GM12875 (cell line): ENCODE results near the gene PKD1L1.
"Not testable (repeated sequence)": the region's sequence is repeated elsewhere in the genome, so short reads cannot be mapped to it uniquely, and the experiment has no call there.

Experiments
- H3K4me3 ChIP-seq: one replicate; pipeline ENCODE4 v1.5.1; 2011; ENCODE audit warnings: low read depth, low read length, control low read depth
- TF ChIP-seq, protein P1 (sequence below): IDR thresholded peaks from 2 replicates; pipeline ENCODE4 v1.5.1; 2011; ENCODE audit warnings: low read depth, mild to moderate bottlenecking, control low read depth, inconsistent platforms, low read length, moderate library complexity, borderline replicate concordance; ENCODE audit not compliant: insufficient read depth

The PKD1L1 gene, protein sequence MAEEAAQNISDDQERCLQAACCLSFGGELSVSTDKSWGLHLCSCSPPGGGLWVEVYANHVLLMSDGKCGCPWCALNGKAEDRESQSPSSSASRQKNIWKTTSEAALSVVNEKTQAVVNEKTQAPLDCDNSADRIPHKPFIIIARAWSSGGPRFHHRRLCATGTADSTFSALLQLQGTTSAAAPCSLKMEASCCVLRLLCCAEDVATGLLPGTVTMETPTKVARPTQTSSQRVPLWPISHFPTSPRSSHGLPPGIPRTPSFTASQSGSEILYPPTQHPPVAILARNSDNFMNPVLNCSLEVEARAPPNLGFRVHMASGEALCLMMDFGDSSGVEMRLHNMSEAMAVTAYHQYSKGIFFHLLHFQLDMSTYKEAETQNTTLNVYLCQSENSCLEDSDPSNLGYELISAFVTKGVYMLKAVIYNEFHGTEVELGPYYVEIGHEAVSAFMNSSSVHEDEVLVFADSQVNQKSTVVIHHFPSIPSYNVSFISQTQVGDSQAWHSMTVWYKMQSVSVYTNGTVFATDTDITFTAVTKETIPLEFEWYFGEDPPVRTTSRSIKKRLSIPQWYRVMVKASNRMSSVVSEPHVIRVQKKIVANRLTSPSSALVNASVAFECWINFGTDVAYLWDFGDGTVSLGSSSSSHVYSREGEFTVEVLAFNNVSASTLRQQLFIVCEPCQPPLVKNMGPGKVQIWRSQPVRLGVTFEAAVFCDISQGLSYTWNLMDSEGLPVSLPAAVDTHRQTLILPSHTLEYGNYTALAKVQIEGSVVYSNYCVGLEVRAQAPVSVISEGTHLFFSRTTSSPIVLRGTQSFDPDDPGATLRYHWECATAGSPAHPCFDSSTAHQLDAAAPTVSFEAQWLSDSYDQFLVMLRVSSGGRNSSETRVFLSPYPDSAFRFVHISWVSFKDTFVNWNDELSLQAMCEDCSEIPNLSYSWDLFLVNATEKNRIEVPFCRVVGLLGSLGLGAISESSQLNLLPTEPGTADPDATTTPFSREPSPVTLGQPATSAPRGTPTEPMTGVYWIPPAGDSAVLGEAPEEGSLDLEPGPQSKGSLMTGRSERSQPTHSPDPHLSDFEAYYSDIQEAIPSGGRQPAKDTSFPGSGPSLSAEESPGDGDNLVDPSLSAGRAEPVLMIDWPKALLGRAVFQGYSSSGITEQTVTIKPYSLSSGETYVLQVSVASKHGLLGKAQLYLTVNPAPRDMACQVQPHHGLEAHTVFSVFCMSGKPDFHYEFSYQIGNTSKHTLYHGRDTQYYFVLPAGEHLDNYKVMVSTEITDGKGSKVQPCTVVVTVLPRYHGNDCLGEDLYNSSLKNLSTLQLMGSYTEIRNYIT (N-terminal part only)

DNA sequence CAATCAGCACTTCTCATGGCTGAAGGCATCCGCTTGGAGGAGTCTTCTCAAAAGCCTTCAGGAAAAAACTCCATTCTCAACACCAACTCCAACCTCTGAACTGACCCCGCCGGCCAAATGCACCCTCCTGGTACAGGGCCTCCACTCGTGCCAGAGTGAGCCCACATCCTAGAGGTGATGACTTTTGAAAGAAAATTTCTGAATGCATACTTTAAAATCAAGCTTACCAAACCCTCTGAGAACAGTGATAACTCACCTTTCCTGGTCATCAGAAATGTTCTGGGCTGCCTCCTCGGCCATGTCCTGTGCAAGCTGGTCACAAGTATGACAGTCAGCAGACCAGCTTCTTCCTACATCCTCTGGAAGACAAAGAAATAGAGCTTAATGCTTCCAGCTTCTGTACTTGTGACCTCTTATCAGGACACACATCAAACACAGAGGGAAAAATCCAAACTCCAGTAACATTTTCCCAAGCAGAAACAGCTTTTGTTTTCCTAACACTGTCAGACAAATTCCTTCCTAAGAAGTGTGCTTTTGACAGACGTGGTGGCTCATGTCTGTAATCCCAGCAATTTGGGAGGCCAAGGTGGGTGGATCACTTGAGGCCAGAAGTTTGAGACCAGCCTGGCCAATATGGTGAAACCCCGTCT lies at the start of gene PKD1L1:
Gene PKD1L1, minus strand, starts transcription at position 326 of the 650 bp plus-strand sequence. Its CDS starts 26 bp downstream, at position 300.
- TF ChIP-seq, protein P1, sequence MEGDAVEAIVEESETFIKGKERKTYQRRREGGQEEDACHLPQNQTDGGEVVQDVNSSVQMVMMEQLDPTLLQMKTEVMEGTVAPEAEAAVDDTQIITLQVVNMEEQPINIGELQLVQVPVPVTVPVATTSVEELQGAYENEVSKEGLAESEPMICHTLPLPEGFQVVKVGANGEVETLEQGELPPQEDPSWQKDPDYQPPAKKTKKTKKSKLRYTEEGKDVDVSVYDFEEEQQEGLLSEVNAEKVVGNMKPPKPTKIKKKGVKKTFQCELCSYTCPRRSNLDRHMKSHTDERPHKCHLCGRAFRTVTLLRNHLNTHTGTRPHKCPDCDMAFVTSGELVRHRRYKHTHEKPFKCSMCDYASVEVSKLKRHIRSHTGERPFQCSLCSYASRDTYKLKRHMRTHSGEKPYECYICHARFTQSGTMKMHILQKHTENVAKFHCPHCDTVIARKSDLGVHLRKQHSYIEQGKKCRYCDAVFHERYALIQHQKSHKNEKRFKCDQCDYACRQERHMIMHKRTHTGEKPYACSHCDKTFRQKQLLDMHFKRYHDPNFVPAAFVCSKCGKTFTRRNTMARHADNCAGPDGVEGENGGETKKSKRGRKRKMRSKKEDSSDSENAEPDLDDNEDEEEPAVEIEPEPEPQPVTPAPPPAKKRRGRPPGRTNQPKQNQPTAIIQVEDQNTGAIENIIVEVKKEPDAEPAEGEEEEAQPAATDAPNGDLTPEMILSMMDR: no peak
- H3K4me3 ChIP-seq: no peak within 1 kb of the TSS

DNA sequence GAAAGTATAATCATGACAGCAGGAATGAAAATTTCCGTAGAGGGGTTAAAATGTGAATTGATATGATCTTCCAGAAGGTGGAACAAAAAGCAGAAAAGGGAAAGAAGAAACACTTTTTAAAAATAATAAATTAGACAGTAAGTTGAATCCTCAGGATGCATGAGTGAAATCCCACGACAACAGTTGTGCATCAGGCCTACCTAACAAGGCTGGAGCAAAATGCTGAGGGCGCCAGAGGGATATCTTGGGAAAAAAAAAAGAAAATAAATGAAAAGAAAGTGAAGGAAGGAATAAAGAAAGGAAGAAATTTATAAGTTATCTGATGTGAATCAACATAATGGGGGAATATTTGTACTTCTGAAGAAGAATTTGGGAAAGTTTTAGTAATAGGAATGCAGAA lies 44.2 kb upstream of the PKD1L1 start:
- H3K4me3 ChIP-seq: no peak overlapping the region
- TF ChIP-seq, protein P1: no peak

DNA sequence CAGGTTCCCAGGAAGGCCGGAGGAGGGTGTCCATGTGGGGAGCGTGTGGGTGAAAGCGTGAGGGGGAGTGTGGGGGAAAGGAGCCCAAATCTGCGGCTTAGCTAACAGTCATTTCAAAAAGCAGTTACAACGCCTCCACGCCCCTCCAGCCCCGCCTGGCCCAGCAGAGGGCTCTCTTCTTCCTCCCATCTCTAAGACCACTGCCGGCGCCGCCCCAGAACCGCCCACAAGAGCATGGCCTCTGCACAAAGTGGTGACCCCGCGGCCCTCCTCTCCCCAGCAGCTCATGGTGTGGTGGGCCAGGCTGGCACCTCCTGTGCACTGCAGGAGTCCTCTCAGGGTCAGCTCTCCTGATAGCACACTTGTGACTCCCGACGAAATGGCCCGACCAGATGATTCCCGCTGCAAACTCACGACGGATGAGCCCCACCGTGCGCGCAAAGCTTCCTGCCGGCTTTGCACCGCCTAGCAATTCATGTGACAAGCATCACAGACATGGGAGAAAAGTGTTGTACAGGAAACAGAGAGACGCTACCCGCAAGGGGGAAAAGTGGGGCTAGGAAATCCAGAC lies 43.6 kb upstream of the PKD1L1 start:
- peak overlapping the region; percentile 63 for H3K4me3 ChIP-seq
- TF ChIP-seq, protein P1: peak; percentile 78

DNA sequence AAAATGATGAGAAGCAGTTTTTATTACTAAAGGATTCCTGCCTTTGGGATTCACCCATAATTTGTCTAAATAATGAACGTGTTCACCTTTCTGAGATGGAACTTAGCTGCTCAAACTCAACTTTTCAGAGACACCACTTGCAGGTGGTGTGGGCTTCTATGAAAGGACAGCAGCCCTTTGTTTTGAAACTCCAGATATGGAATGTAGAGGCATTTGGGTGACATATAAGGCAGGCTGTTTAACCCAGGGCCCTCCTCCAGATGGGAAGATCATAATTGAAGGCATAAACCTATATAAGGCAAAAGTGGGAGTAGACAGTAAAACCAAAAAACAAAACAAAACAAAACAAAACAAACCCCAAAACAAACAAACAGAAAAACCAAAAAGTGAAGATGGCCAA lies 43.0 kb upstream of the PKD1L1 start:
- no peak overlapping the region for H3K4me3 ChIP-seq
- TF ChIP-seq, protein P1: no peak

DNA sequence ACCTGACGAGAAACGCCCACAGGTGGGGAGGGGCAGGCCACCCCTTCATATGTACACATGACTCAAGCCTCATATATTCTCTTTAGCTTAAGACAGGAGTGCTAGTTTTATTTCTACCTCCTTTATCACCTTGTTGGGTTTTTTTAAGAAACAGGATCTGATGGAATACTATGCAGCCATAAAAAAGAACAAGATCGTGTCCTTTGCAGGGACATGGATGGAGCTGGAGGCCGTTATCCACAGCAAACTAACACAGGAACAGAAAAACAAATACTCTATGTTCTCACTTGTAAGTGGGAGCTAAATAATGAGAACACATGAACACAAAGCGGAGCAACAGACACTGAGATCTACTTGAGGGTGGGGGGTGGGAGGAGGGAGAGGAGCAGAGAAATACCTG lies 42.3 kb upstream of the PKD1L1 start:
- H3K4me3 ChIP-seq: no peak overlapping the region
- TF ChIP-seq, protein P1: no peak

DNA sequence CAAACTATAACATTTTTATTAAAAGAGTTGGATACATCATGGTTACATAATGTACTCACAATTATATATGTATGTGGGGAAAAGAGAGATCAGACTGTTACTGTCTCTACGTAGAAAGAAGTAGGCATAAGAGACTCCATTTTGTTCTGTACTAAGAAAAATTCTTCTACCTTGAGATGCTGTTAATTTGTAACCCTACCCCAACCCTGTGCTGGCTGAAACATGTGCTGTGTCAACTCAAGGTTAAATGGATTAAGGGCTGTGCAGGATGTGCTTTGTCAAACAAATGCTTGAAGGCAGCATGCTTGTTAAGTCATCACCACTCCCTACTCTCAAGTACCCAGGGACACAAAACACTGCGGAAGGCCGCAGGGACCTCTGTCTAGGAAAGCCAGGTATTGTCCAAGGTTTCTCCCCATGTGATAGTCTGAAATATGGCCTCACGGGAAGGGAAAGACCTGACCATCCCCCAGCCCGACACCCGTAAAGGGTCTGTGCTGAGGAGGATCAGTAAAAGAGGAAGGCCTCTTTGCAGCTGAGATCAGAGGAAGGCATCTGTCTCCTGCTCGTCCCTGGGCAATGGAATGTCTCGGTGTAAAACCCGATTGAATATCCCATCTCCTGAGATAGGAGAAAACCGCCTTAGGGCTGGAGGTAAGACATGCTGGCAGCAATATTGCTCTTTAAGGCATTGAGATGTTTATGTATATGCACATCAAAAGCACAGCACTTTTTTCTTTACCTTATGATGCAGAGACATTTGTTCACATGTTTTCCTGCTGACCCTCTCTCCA lies 41.5 kb upstream of the PKD1L1 start:
- not testable (repeated sequence) for H3K4me3 ChIP-seq
